Sigmoid colon (tissue), 4 donors: ENCODE measurements around the gene REG1A.

Experiments
- EP300 ChIP-seq, 4 donors: sonication (generic); formaldehyde crosslinking; IDR thresholded peaks; one replicate each; pipeline ENCODE4 v1.6.1; 2017; ENCODE audit warnings: antibody characterized with exemption in 4 of 4
- TF ChIP-seq, protein P1 (sequence below), 4 experiments: fragments of 450-650 bp in 3 of 4; fragments of 200-600 bp in 1 of 4; IDR thresholded peaks; one replicate each; pipeline ENCODE4 v1.5.1; 2016 to 2019; ENCODE audit warnings: antibody characterized with exemption in 4 of 4, mild to moderate bottlenecking in 3 of 4, moderate library complexity in 2 of 4

DNA sequence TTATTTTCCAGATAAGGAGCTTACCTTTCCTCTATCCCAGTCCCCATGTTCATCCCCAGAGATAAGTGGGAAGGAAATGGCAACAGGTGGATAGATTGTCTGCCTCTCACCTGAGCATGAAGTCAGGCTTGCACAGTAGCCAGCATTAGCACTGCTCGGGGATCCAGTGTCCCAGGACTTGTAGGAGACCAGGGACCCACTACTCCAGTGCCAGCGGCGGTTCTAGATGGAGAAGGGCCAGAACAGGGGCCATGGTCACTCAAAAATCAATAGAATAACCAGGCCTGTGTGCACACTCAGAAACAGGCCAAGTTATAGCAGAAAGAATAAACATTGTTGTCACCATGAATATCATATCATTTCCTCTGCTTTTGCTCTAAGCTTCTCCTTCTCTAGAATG, 34.9 kb upstream of the REG1A start:
- TF ChIP-seq, protein P1, sequence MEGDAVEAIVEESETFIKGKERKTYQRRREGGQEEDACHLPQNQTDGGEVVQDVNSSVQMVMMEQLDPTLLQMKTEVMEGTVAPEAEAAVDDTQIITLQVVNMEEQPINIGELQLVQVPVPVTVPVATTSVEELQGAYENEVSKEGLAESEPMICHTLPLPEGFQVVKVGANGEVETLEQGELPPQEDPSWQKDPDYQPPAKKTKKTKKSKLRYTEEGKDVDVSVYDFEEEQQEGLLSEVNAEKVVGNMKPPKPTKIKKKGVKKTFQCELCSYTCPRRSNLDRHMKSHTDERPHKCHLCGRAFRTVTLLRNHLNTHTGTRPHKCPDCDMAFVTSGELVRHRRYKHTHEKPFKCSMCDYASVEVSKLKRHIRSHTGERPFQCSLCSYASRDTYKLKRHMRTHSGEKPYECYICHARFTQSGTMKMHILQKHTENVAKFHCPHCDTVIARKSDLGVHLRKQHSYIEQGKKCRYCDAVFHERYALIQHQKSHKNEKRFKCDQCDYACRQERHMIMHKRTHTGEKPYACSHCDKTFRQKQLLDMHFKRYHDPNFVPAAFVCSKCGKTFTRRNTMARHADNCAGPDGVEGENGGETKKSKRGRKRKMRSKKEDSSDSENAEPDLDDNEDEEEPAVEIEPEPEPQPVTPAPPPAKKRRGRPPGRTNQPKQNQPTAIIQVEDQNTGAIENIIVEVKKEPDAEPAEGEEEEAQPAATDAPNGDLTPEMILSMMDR (IDR thresholded peaks at IDR 0.05), result no peak
- no peak for TF ChIP-seq EP300 (IDR thresholded peaks at IDR 0.05)
